Measurements from ENCODE around the gene ORC5.

DNA sequence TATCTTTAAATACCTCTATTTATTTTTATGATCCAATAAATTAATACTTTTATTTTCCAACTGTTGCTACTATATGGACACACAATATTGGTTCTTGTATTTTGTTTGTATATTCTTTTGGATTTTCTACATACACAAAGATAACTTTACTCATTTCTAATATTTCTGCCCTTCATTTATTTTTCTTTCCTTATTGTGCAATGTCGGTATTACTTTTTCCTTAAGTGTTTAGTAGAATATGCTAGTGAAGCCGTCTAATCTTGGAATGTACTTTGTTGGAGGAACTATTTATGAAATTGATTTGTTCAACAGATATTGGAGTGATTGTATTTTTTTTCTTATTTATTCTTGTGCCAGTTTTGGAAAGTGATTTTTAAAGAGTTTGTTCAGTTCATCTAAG is 94.0 kb downstream of the ORC5 start:
- TF ChIP-seq CTCF (conservative IDR thresholded peaks at IDR 0.05 in 1 of 2, IDR thresholded peaks at IDR 0.05 in 1 of 2; ENCODE audit: low read depth in 1 of 2, low read length in 2 of 2) (no peak), EZH2 (IDR thresholded peaks at IDR 0.05; ENCODE audit: low read length, missing control alignments) (no peak)

All from fibroblast of lung (primary cell).